GM12878 (cell line): ENCODE measurements around the gene SNX30. TPM values are rescaled to one million over a fixed set of nuclear protein-coding genes. Genes with fewer than 3 reads are reported as not detected.
"Not testable (repeated sequence)": the region's sequence is repeated elsewhere in the genome, so short reads cannot be mapped to it uniquely, and the experiment has no call there.

Source experiments
- ATAC-seq: fragments of 200-7000 bp; cut with Tn5 transposase; 3 replicates; pipeline ENCODE4 v1.9.1; 2020; ENCODE audit warnings: mild to moderate bottlenecking, moderate library complexity
- BruUV-seq: library from RNA; stranded (reverse); fragments of 400-500 nt; replicated peaks from 2 replicates; lab custom pipeline; 2021; lab: Mats Ljungman, UMichigan
- CTCF ChIA-PET: fragments of 300-600 bp; sonication (Branson Sonifier 250); formaldehyde crosslinking; extraction: SDS; loops from one replicate; lab custom pipeline; 2021; ENCODE audit warnings: inconsistent platforms; lab: Yijun Ruan, JAX
- POLR2A ChIA-PET: fragments of 350-600 bp; formaldehyde crosslinking; extraction: SDS; loops from one replicate; lab custom pipeline; 2021; ENCODE audit warnings: inconsistent platforms; lab: Charles Lee
- RAD21 ChIA-PET: fragments of 300-600 bp; sonication (Branson Sonifier 250); formaldehyde crosslinking; loops from one replicate; lab custom pipeline; 2023; ENCODE audit warnings: antibody characterized with exemption; ENCODE audit not compliant: unreplicated experiment; lab: Charles Lee
- SMC1A ChIA-PET: fragments of 300-600 bp; sonication (Branson Sonifier 250); formaldehyde crosslinking; loops from one replicate; lab custom pipeline; 2023; ENCODE audit not compliant: unreplicated experiment, uncharacterized antibody; lab: Charles Lee
- DNase-seq: peaks from one replicate; pipeline ENCODE4 v3.0.0-alpha.2; 2011; ENCODE audit warnings: low read depth, low spot score
- FAIRE-seq: peaks from 3 replicates; lab custom pipeline; 2011; peaks lifted over from hg19 to GRCh38; lab: Jason Lieb, UNC
- H2AFZ ChIP-seq: 2 replicates; pipeline ENCODE4 v1.6.0; 2011; ENCODE audit warnings: low read depth, low read length, control low read depth; ENCODE audit not compliant: control insufficient read depth
- H3K27ac ChIP-seq: 2 replicates; pipeline ENCODE4 v1.5.1; 2011; ENCODE audit warnings: control low read depth; ENCODE audit not compliant: control insufficient read depth, insufficient read depth
- H3K27me3 ChIP-seq, 2 experiments: replicated peaks in 1 of 2; 2 replicates each; pipeline versions ENCODE4 v1.6.0 to v1.6.1; 2011; ENCODE audit warnings: low read length in 1 of 2; ENCODE audit not compliant: control insufficient read depth in 2 of 2, insufficient read depth in 2 of 2
- H3K36me3 ChIP-seq, 2 experiments: 2 replicates each; pipeline ENCODE4 v1.5.1; 2011; ENCODE audit warnings: low read length in 1 of 2; ENCODE audit not compliant: control insufficient read depth in 2 of 2, insufficient read depth in 2 of 2
- H3K4me1 ChIP-seq: 2 replicates; pipeline ENCODE4 v1.6.1; 2011; ENCODE audit warnings: mild to moderate bottlenecking, low read length, moderate library complexity, mixed read lengths; ENCODE audit not compliant: control insufficient read depth, insufficient read depth
- H3K4me2 ChIP-seq: 2 replicates; pipeline ENCODE4 v1.6.0; 2011; ENCODE audit warnings: control low read depth; ENCODE audit not compliant: control insufficient read depth, insufficient read depth
- H3K4me3 ChIP-seq: fragments of 200-600 bp; sonication (generic); 2 replicates; pipeline ENCODE4 v1.5.1; 2016
- H3K79me2 ChIP-seq: 2 replicates; pipeline ENCODE4 v1.6.0; 2011; ENCODE audit warnings: low read length; ENCODE audit not compliant: control insufficient read depth, insufficient read depth
- H3K9ac ChIP-seq: 2 replicates; pipeline ENCODE4 v1.8.0; 2011; ENCODE audit warnings: low read length, control low read depth, mixed read lengths; ENCODE audit not compliant: control insufficient read depth, insufficient read depth
- H3K9me3 ChIP-seq: replicated peaks from 3 replicates; pipeline ENCODE4 v1.5.1; 2011; ENCODE audit warnings: mild to moderate bottlenecking, low read length; ENCODE audit not compliant: control insufficient read depth, insufficient read depth
- H4K20me1 ChIP-seq: 2 replicates; pipeline ENCODE4 v1.6.0; 2011; ENCODE audit not compliant: control insufficient read depth, insufficient read depth
- KLF5 ChIP-seq: fragments of 450-650 bp; IDR thresholded peaks from 2 replicates; pipeline ENCODE4 v1.6.1; 2014; ENCODE audit warnings: mild to moderate bottlenecking; ENCODE audit not compliant: partially characterized antibody
- WGBS: methylation state at CpG from one replicate; pipeline ENCODE4 v1.1.6; 2016; ENCODE audit warnings: low lambda C conversion rate; ENCODE audit not compliant: insufficient replicate concordance, insufficient coverage; ENCODE audit errors: missing lambda C conversion rate; 5-methylcytosine and 5-hydroxymethylcytosine counted together
- in situ Hi-C: fragments of 300-500 bp; cut with MboI; formaldehyde crosslinking; loops from 9 replicates; pipeline ENCODE4 v1.14.3; 2018; ENCODE audit warnings: mixed read lengths
- intact Hi-C: fragments of 100-400 bp; cut with micrococcal nuclease; formaldehyde crosslinking; loops from one replicate; pipeline ENCODE4 v1.14.2; 2022; ENCODE audit not compliant: unreplicated experiment
- polyA plus RNA-seq, 11 experiments: library from polyadenylated mRNA; depleted of rRNA in 4 of 11; unstranded in 6 of 11; stranded (reverse) in 5 of 11; fragments of >200 nt; fragmentation: Nextera tagmentation in 4 of 11; fragmentation: Illumina TruSeq in 1 of 11; extraction: Ambion mirVana in 4 of 11; extraction: Trizol in 1 of 11; gene quantifications; 1 replicate in 1 of 11; 2 replicates in 10 of 11; pipeline versions ENCODE4 v1.2.1 to v1.2.3, GENCODE V29; 2011 to 2016; ENCODE audit warnings: inconsistent platforms in 2 of 11, missing spikeins in 2 of 11, low read depth in 1 of 11
- total RNA-seq, 4 experiments: library from RNA; depleted of rRNA in 3 of 4; stranded (reverse); fragments of >200 nt in 3 of 4; fragmentation: Illumina TruSeq in 1 of 4; extraction: Trizol in 1 of 4; gene quantifications; 2 replicates each; pipeline versions ENCODE4 v1.2.1 to v1.2.3, GENCODE V29; 2013 to 2021
- TF ChIP-seq, protein P1 (sequence below): IDR thresholded peaks from 2 replicates; pipeline ENCODE4 v1.6.1; 2011; ENCODE audit warnings: borderline replicate concordance, low read depth, mild to moderate bottlenecking, moderate library complexity, mixed read lengths, low read length; ENCODE audit not compliant: insufficient read depth; ENCODE audit errors: extremely low read length

The SNX30 gene
- total and polyA plus RNA-seq, 10 of the 15 experiments (the other 5 are each of a cell fraction or from before 2014, with no cell fraction given): 0.53 to 4.0 (median 1.5) TPM

DNA sequence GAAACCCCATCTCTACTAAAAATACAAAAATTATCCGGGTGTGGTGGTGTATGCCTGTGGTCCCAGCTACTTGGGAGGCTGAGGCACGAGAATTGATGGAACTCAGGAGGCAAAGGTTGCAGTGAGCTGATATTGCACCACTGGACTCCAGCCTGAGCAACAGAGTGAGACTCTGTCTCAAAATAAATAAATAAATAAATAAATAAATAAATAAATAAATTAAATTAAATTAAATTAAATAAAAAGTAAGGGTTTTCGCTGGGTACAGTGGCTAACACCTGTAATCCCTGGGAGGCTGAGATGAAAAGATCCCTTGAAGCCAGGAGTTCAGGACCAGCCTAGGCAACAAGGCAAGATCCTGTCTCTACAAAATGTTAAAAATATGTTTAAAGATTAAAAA lies 27.8 kb upstream of the SNX30 start:
- SMC1A ChIA-PET, H3K27ac ChIP-seq, H3K27me3 ChIP-seq, H4K20me1 ChIP-seq, H3K9me3 ChIP-seq, H3K4me3 ChIP-seq, intact Hi-C loops, POLR2A ChIA-PET, in situ Hi-C loops, H3K79me2 ChIP-seq, FAIRE-seq, H3K4me2 ChIP-seq, H3K36me3 ChIP-seq, CTCF ChIA-PET, ATAC-seq, DNase-seq, BruUV-seq, H3K9ac ChIP-seq, H2AFZ ChIP-seq, RAD21 ChIA-PET: not testable (repeated sequence)
- 76% methylated on average over 3 of the region's 3 CpGs for WGBS
- peaks cover 34% of the 10 kb centered on the region for H3K4me1 ChIP-seq

DNA sequence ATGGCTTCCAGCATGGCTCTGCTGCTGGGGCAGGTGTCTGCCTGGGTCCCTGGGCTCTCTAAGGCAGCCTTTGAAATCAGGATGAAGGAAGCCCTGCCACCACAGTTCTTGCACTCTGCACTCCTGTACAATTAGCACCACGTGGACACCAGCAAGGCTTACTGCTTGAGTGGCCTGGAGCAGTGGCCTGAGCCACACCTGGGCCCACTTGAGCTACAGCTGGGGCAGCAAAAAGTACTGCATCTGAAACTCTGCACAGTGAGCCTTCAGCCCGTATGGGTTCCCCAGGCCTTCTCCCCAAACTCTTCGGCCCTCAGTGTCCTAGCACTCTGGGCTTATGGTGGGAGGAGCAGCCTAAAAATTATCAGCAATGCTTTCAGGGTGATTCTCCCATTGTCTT lies 24.6 kb upstream of the SNX30 start:
- POLR2A ChIA-PET: no interaction called here
- FAIRE-seq: peak; percentile 7
- in situ Hi-C loops: no loop called here

More for the DNA sequence above, 24.6 kb upstream of the SNX30 start:
- Histone ChIP-seq H3K4me3 (no peak overlapping the region), H3K9ac (0 out of 2 replicates have a peak overlapping the region, but pooled peaks have one; percentile 10), H3K27me3 (no peaks in the 10 kb centered on the region), H3K27ac (peak overlapping the region; percentile 17; the same call in 1 of the 2 replicates), H3K79me2 (no peaks in the 10 kb centered on the region), H3K4me1 (peaks cover 17% of the 10 kb centered on the region), H3K9me3 (no peaks in the 10 kb centered on the region; the same call in 2 of the 3 replicates), H4K20me1 (no peaks in the 10 kb centered on the region), H2AFZ (peak overlapping the region; percentile 6), H3K4me2 (peak overlapping the region; percentile 71), H3K36me3 (no peaks in the 10 kb centered on the region)
- TF ChIP-seq, protein P1, sequence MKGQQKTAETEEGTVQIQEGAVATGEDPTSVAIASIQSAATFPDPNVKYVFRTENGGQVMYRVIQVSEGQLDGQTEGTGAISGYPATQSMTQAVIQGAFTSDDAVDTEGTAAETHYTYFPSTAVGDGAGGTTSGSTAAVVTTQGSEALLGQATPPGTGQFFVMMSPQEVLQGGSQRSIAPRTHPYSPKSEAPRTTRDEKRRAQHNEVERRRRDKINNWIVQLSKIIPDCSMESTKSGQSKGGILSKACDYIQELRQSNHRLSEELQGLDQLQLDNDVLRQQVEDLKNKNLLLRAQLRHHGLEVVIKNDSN: peak; percentile 47
- no peak for TF ChIP-seq KLF5
- RAD21 ChIA-PET: interaction anchor here (1.1 kb wide), 1 partner anchor 8 kb away, joined by 3 read pairs; the partner anchor contains the start of gene INIP
- DNase-seq (no peak), ATAC-seq (peak; percentile 64)
- 22% methylated on average over 3 of the region's 3 CpGs for WGBS
- BruUV-seq: no TSS peak
- SMC1A ChIA-PET: no interaction called here
- CTCF ChIA-PET: no interaction called here
- intact Hi-C loops: no loop called here
